Activated T-cell treated with anti-CD3 and anti-CD28 coated beads for 48 hours (primary cell): ENCODE results near the gene LILRB2.
"Not testable (repeated sequence)": the region's sequence is repeated elsewhere in the genome, so short reads cannot be mapped to it uniquely, and the experiment has no call there.

Source experiments
- DNase-seq: peaks from one replicate; pipeline ENCODE4 v3.0.0-alpha.2; 2020; ENCODE audit warnings: low read depth

The LILRB2 gene

GRCh38 chr19:54240372-54241336 is 40.3 kb downstream of the LILRB2 start:
- DNase-seq, result not testable (repeated sequence)

GRCh38 chr19:54239491-54240371 is 41.2 kb downstream of the LILRB2 start:
- DNase-seq, result not testable (repeated sequence)

GRCh38 chr19:54233941-54234340 is 47.0 kb downstream of the LILRB2 start:
- DNase-seq, result no peak

GRCh38 chr19:54231077-54231931 is 49.6 kb downstream of the LILRB2 start:
- peak; percentile 78 for DNase-seq

- DNase-seq, result no peak
Measured at GRCh38 chr19:54230031-54230430, 50.9 kb downstream of the LILRB2 start.

- no peak for DNase-seq
Measured at GRCh38 chr19:54229146-54229545, 51.8 kb downstream of the LILRB2 start.

GRCh38 chr19:54224619-54225018 is 56.3 kb downstream of the LILRB2 start:
- not testable (repeated sequence) for DNase-seq

GRCh38 chr19:54223937-54224281 is 57.0 kb downstream of the LILRB2 start:
- DNase-seq, result not testable (repeated sequence)
